RWPE2 (cell line): Measurements from ENCODE around the gene IDI2.

ENCODE experiments used
- ATAC-seq: fragments of 200-7000 bp; cut with Tn5 transposase; 3 replicates; pipeline ENCODE4 v1.9.1; 2021; ENCODE audit warnings: low read depth
- DNase-seq: peaks from one replicate; pipeline ENCODE4 v3.0.0-alpha.2; 2020; ENCODE audit warnings: low spot score
- H3K27ac ChIP-seq: fragments of 450-650 bp; 2 replicates; pipeline ENCODE4 v1.5.1; 2017; ENCODE audit warnings: mild to moderate bottlenecking; ENCODE audit not compliant: poor library complexity, severe bottlenecking
- H3K27me3 ChIP-seq: fragments of 250-450 bp; sonication (Bioruptor Pico); 2 replicates; pipeline ENCODE4 v1.5.1; 2021; ENCODE audit warnings: mild to moderate bottlenecking, moderate library complexity; ENCODE audit not compliant: insufficient read depth, poor library complexity, severe bottlenecking
- H3K36me3 ChIP-seq: fragments of 250-450 bp; sonication (Bioruptor Pico); 2 replicates; pipeline ENCODE4 v1.5.1; 2020; ENCODE audit warnings: low read depth, mild to moderate bottlenecking, moderate library complexity
- H3K4me1 ChIP-seq: fragments of 250-450 bp; sonication (Bioruptor Pico); 2 replicates; pipeline ENCODE4 v1.5.1; 2021; ENCODE audit warnings: mild to moderate bottlenecking, moderate library complexity; ENCODE audit not compliant: insufficient read depth, poor library complexity, severe bottlenecking
- H3K4me3 ChIP-seq: fragments of 250-450 bp; sonication (Bioruptor Pico); 2 replicates; pipeline ENCODE4 v1.5.1; 2021; ENCODE audit warnings: mild to moderate bottlenecking, moderate library complexity; ENCODE audit not compliant: severe bottlenecking
- H3K9me3 ChIP-seq: fragments of 250-450 bp; sonication (Bioruptor Pico); 2 replicates; pipeline ENCODE4 v1.5.1; 2021; ENCODE audit warnings: mild to moderate bottlenecking, moderate library complexity; ENCODE audit not compliant: severe bottlenecking
- TF ChIP-seq, protein P1 (sequence below): fragments of 450-650 bp; IDR thresholded peaks from one replicate; pipeline ENCODE4 v1.5.1; 2017; ENCODE audit warnings: mild to moderate bottlenecking, moderate library complexity; ENCODE audit not compliant: poor library complexity, severe bottlenecking

IDI2 gene

DNA sequence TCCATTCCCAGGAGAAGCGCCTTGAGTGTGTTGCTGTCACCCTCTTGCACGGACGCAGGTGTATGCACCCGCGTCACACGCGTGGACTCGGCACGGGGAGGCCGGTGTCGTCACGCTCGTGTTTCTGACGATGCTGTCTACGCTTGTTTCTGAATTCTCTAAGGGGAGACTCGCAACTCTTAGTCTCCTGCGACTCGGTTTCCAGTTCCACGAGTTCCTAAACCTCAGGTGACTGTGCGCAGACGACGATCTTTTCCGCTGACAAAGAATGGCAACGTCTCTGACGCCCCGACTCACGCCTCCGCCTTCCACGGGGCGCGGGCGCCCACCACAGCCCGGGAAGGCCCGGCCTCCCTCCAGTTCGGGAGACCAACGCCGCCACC is 22.7 kb upstream of the IDI2 start:
- TF ChIP-seq, protein P1, sequence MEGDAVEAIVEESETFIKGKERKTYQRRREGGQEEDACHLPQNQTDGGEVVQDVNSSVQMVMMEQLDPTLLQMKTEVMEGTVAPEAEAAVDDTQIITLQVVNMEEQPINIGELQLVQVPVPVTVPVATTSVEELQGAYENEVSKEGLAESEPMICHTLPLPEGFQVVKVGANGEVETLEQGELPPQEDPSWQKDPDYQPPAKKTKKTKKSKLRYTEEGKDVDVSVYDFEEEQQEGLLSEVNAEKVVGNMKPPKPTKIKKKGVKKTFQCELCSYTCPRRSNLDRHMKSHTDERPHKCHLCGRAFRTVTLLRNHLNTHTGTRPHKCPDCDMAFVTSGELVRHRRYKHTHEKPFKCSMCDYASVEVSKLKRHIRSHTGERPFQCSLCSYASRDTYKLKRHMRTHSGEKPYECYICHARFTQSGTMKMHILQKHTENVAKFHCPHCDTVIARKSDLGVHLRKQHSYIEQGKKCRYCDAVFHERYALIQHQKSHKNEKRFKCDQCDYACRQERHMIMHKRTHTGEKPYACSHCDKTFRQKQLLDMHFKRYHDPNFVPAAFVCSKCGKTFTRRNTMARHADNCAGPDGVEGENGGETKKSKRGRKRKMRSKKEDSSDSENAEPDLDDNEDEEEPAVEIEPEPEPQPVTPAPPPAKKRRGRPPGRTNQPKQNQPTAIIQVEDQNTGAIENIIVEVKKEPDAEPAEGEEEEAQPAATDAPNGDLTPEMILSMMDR, result no peak
- Histone ChIP-seq H3K9me3 (no peaks in the 10 kb centered on the region), H3K4me3 (peak overlapping the region; percentile 65), H3K4me1 (peaks cover 13% of the 10 kb centered on the region), H3K27ac (peak overlapping the region; percentile 91), H3K27me3 (no peaks in the 10 kb centered on the region), H3K36me3 (peaks cover 57% of the 10 kb centered on the region)
- ATAC-seq (no peak), DNase-seq (no peak)

DNA sequence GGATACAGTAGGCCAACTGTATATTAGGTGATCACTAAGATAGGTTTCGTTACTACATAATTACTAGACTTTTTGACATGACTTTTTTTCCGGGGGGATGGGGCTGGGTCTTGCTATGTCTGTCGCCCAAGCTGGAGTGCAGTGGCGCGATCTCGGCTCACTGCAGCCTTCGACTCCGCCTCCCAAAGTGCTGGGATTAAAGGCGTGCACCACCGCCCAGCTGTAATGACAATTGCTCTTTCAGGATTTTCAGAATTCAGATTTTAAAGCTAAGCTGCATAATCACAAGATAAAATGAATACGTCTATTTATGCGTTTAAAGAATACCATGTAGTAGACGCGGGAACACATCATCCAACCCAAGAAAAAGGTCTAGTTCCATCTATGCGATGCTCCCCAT is 22.3 kb upstream of the IDI2 start:
- Histone ChIP-seq H3K9me3 (no peaks in the 10 kb centered on the region), H3K27me3 (no peaks in the 10 kb centered on the region), H3K27ac (peak overlapping the region; percentile 91), H3K4me1 (peaks cover 13% of the 10 kb centered on the region), H3K4me3 (peak overlapping the region; percentile 65), H3K36me3 (peaks cover 61% of the 10 kb centered on the region)
- DNase-seq, result no peak
- TF ChIP-seq, protein P1, result no peak
- no peak for ATAC-seq

DNA sequence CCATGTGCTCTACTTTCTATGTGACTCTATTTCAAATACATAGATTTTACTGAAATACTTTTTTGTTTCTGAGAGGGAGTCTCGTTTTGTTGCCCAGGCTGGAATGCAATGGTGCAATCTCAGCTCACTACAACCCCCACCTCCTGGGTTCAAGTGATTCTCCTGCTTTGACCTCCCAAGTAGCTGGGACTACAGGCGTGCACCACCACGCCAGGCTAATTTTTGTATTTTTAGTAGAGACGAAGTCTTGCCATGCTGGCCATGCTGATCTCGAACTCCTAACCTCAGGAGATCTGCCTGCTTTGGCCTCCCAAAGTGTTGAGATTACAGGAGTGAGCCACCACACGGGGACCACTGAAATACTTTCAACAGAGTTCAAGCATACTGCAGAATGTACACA is 19.8 kb upstream of the IDI2 start:
- H3K4me1 ChIP-seq, result peaks cover 3% of the 10 kb centered on the region
- H3K9me3 ChIP-seq, result no peaks in the 10 kb centered on the region
- no peak overlapping the region for H3K4me3 ChIP-seq
- peak overlapping the region; percentile 9 for H3K27ac ChIP-seq
- TF ChIP-seq, protein P1, result no peak
- H3K27me3 ChIP-seq, result no peaks in the 10 kb centered on the region
- H3K36me3 ChIP-seq, result peaks cover 67% of the 10 kb centered on the region
- ATAC-seq (no peak), DNase-seq (no peak)

DNA sequence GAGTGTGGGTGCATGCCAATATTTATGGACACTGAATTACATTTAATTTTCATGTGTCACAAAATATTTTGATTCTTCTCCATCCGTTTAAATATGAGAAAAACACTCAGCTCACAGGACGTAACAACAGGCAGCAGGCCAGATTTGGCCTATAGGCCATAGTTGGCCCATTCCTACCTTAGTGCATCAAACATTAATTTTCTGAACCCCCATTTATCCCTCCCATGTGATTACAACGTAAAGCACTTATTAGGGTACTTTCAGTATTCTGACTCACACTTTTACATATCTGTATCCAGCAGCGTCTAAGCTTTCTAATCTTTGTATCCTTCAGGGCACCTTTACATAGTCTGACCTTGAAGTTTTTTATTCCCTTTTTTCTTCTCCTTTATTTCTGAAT is 19.3 kb upstream of the IDI2 start:
- DNase-seq (no peak), ATAC-seq (no peak)
- Histone ChIP-seq H3K27me3 (no peaks in the 10 kb centered on the region), H3K9me3 (no peaks in the 10 kb centered on the region), H3K27ac (peak overlapping the region; percentile 9), H3K36me3 (peaks cover 72% of the 10 kb centered on the region), H3K4me3 (no peak overlapping the region), H3K4me1 (peaks cover 3% of the 10 kb centered on the region)
- TF ChIP-seq, protein P1, result no peak

DNA sequence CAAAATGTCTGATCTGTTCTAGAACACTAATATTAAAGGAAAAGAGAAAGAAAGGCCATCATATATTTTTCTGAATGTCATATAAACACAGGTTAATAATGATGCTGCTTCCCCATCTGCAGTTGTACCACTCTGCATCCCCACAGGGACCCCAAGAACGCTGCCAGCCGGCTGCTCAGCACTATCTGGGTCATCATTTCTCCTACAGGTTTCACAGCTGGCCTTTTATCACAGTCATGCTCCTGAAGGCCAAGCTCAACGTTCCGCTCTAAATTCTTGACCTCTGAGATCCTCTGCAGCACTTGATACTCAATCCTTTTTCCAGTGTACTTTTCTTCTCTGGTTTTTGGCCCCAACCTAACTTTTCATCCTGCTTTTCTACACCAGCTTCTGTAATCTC is 18.5 kb upstream of the IDI2 start:
- Histone ChIP-seq H3K36me3 (peaks cover 79% of the 10 kb centered on the region), H3K27me3 (no peaks in the 10 kb centered on the region), H3K4me1 (peaks cover 3% of the 10 kb centered on the region), H3K27ac (peak overlapping the region; percentile 9), H3K9me3 (no peaks in the 10 kb centered on the region), H3K4me3 (no peak overlapping the region)
- DNase-seq (no peak), ATAC-seq (no peak)
- TF ChIP-seq, protein P1, result no peak
